HG03025 (cell line): Measurements from ENCODE around the gene COX14.
"Not testable (repeated sequence)": the region's sequence is repeated elsewhere in the genome, so short reads cannot be mapped to it uniquely, and the experiment has no call there.

Experiments
- ATAC-seq: cut with Tn5 transposase; IDR thresholded peaks from one replicate; pipeline ENCODE4 v1.9.1; 2021; ENCODE audit warnings: mild to moderate bottlenecking, moderate library complexity; ENCODE audit not compliant: unreplicated experiment, low FRiP score

COX14 gene

DNA sequence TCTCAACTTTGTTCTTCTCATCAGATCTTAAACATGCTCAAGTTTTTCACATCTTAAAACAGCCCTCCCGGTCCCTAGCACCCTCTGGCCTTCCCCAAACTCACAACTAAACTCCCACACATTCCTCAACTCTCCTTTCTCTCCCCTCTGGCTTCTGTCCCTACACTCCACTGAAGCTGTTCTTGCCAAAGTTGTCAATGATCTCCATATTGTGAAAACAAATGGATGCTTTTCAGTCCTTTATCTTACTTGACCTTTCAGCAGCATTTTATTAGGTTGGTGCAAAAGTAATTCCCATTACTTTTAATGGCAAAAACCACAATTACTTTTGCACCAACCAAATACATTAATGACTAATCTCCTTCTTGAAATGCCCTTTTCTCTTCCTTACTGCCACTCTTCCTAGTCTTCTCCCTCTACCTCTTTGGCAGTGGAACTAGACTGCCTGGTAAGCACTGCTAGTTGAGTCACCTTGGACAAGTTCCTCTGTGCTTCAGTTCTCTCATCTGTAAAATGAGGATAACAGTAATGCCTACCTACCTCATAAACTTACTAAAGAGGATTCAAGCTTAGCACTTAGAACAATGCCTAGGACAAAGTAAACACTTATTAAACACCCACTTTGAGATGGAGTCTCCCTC, 39.1 kb downstream of the COX14 start:
- ATAC-seq: no peak

DNA sequence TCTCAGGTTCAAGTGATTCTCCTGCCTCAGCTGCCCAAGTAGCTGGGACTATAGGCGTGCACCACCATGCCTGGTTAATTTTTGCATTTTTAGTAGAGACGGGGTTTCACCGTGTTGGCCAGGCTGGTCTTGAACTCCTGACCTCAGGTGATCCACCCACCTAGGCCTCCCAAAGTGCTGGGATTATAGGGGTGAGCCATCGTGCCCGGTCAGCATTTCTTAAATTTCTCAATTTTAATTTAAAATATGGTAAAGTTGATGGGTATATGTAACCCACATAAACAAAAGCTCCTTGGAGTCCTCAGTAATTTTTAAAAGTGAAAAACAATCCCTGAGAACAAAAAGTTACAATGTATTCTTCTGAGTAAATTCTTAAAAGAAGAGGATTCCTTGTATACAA, 42.9 kb downstream of the COX14 start:
- ATAC-seq: not testable (repeated sequence)

DNA sequence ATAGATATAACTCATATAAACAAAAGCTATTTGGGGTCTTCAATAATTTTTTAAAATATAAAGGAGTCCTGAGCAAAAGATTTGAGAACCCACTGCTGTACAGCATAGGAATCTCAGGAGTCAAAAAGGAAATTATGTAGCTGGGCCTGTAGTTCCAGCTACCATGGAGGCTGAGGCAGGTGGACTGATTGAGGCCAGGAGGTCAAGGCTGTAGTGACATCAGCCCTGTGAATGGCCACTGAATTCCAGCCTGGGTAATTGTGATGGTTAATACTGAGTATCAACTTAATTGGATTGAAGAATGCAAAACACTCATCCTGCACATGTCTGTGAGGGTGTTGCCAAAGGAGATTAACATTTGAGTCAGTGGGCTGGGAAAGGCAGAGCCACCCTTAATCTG, 44.6 kb downstream of the COX14 start:
- ATAC-seq: no peak

DNA sequence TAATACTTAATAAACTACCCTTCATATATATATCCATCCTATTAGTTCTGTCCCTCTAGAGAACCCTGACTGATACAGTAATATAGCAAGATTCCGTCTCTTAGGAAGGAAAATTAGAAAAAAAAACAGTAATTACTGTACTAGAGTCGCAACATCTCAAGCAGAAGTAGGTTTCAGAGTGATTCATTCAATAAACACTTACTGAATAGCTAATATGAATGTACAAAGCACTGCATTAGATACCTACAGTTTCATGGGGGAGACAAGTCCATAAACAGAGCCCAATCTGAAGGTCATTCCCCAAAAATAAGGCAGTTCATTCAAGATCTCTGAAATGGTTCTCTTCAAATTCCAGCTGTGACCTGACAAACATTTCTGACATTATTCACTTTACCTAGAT, 45.2 kb downstream of the COX14 start:
- no peak for ATAC-seq

DNA sequence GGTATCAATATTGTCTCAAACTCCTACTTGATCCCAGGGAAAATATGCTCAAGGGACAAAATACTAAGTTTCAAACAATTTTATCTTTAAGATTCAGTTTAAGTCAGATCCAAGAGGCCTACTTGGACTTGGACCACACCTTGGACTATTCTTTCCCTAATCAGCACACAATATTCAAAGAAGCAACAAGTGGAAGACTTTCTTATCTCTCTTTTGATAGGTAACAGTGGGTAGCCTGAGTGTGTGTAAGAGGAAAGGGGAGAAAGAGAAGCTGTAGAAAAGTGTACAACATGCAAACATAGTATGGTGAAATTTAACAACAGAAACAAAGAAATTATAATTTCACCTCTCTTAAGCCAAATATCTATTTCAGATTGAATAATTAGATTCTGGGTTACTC, 48.6 kb downstream of the COX14 start:
- ATAC-seq: no peak

DNA sequence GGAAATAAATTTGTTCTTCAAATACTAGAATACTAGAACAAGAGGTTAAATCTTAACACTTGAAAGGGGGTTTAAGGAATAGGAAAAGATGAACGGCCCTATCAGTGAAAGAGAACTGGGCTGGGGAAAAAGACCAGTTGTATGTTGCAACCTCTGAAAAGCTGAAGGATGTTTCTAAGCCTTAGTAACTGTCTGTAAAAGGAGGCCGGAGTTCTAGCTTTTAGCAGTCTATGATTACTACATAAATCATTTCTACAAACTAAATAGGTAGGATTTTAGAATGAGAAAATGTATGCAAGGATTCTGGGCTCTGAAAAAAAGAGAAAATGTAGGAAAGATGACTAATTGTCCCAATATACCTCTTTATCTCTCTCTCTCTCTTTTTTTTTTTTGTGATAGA, 50.2 kb downstream of the COX14 start:
- ATAC-seq: no peak

DNA sequence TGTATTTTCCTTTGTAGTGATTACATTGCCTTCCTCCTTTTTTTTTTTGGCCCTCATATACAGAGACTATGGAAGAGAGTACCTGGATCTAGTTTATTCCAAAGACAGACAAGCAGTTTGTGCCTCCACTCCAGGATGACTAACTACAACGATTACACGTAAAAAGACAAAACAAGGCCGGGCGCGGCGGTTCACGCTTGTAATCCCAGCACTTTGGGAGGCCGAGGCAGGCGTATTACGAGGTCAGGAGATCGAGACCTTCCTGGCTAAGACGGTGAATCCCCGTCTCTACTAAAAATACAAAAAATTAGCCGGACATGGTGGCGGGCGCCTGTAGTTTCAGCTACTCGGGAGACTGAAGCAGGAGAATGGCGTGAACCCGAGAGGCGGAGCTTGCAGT, 52.9 kb downstream of the COX14 start:
- ATAC-seq: no peak

DNA sequence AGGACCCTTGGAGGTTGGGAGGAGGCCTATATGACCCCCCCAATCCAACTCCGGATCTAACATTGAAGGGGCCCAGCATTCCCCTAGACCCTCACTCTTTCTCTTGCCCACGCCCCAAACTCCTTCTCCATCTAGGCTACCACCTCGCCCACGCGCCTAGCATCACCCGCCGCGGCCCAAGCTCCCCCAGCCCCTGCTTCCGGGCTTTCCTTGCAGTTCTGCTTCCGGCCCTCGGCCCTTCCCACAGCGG, 54.7 kb downstream of the COX14 start:
- peak; percentile 36 for ATAC-seq

DNA sequence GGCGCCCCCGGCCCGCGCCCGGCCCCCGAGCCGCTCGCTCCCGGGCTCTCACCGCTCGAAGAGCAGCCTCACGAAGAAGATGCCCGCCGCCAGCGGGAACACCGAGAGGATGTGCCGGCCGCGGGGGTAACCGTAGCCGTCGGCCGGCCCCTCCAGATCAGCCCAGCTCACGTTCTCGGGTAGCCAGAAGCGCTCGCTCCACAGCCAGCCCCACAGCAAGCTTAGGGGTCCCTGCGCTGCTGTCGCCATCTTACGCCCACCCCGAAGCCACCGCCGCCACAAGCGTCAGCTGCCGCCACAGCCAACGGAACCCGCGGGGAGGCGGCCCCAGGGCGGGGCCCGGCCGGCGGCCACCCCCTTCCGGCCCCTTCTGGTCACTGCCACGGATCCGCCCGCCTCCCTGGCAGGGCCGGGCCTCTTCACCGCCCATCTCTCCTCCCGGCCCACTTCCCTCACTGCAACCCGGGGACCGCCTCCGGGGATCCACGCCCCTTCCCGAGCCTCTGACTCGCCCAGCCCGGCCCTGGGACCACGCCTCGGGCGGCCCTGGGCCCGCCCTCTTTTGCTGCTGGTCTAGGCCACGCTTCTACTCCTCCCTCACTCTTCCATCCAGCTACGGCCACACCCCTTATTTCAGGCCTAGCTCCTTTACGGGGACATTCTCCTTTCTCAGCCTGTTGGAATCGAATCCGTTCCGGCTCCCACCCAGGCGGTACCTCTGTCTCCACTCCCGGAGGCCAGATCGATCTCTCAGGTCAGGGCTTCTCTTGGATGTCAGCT, 55.2 kb downstream of the COX14 start, which contains the start of gene CERS5:
Gene CERS5 (minus strand): TSS at position 321 of the 780 bp plus-strand sequence. CDS start 72 bp downstream, at position 249.
- peak; percentile 96 for ATAC-seq
